GM21786 (cell line): ENCODE data around the gene NIF3L1.
A peak's percentile ranks its signal among the peaks of the same experiment; 100 is the strongest.
"Not testable (repeated sequence)": the region's sequence is repeated elsewhere in the genome, so short reads cannot be mapped to it uniquely, and the experiment has no call there.

Experiments
- ATAC-seq: cut with Tn5 transposase; IDR thresholded peaks from one replicate; pipeline ENCODE4 v1.9.1; 2021; ENCODE audit not compliant: unreplicated experiment

NIF3L1 gene

DNA sequence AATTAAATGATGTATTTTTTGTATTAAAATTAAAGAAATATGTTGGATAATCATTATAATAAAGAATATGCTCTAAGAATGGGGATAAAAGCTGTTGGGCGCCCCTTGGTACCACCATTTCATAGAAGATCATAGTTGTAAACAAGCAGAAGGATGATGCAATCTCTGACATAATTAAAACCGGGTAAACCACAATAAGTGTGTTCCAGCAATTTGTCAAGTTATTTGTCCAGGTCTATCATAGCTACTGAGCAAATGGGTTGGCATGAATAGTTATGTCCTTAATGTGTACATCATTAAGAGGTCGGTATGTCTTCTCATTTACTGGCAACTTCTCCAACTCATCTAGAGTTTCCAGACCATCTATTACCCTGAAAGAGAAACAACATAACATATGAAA, 18.0 kb upstream of the NIF3L1 start:
- no peak for ATAC-seq

DNA sequence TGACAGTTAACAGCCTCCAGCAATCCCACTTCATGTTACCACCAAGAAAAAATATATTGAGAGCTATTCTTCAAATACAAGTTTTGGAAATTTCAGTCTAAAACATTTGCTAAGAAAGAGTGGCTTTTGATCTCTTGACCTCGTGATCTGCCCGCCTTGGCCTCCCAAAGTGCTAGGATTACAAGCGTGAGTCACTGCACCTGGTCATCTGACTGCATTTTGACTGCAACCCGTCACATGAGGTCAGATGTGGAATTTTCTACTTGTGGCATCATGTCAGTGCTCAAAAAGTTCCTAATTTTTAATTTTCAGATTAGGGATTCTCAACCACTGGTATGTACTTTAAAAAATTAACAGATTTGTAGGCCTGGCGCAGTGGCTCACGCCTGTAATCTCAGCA, 15.6 kb upstream of the NIF3L1 start:
- ATAC-seq, result no peak

DNA sequence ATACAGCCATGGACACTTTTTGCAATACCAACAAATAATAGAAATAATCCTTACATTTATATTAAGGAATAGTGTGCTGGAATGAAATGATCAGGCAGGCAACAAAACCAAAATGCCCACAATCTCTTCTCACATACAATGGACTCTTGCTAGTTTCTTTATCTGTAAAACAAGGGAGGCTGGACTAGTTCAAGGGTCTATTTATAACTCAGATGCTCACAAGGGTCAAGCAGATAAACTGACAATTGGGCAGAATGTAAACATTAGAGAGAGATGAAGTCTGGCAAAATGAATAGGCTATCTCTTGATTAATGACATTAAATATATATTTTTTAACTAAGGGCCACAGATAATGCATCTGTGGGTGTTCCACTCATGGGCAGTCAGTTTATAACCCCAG, 11.7 kb upstream of the NIF3L1 start:
- no peak for ATAC-seq

- ATAC-seq, result no peak
Observed at GRCh38 chr2:200878289-200878880, 10.8 kb upstream of the NIF3L1 start.

- not testable (repeated sequence) for ATAC-seq
Observed at GRCh38 chr2:200881715-200882249, 7.4 kb upstream of the NIF3L1 start.

- ATAC-seq, result no peak
Observed at GRCh38 chr2:200899482-200899881, 10.3 kb downstream of the NIF3L1 start.

GRCh38 chr2:200901459-200902072, 12.4 kb downstream of the NIF3L1 start:
- peak; percentile 99 for ATAC-seq

DNA sequence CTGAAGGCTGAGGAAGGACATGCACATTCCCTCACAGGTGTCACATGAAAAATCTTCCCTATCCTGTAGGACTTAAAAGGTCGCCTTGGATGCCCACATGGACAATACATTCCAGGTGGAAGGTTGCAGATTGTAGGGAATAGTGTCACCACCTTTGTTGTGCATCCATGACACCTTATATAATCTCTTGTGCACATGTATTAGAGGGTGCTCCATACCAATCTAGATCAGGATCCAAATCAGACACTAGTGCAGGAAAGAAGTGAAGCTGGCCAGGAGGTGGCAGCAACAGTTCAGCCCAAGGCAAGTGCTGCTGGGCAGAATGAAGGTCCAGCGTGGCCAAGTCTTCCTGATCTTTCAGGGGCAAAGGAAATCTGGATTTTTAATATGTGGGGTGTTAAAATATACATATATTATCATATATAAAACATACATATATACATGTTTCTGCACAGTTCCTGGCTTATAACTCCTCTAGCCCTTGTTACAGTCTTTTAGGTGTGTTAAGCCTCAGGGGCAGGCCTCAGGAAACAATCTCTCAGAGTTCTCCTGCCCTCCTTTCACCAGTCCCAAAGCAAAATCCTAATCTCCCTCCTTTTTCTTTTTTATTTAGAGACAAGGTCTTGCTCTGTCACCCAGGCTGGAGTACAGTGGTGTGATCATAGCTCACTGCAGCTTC, 16.6 kb downstream of the NIF3L1 start:
- peak; percentile 49 for ATAC-seq

- ATAC-seq, result no peak
Observed at GRCh38 chr2:200909958-200910357, 20.8 kb downstream of the NIF3L1 start.

- ATAC-seq, result no peak
Observed at GRCh38 chr2:200913654-200914053, 24.5 kb downstream of the NIF3L1 start.

DNA sequence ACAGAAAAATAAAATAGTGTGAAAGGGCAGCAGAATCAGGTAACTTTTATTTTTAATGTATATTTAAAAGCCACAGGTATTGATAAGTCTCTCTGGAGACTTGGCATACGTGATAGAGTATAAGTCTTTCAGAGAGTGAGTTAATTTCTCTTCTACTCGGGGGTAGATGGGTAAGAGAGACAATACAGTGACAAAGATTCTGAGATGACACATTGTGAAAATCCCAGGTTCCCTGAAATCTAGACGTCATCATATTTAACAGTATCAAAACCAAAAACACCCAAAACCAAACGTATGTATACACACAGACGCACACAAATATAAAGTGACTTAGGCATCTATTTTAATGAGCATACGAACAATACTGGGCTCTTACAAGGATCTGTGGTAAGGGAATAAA, 33.3 kb downstream of the NIF3L1 start:
- ATAC-seq, result no peak

DNA sequence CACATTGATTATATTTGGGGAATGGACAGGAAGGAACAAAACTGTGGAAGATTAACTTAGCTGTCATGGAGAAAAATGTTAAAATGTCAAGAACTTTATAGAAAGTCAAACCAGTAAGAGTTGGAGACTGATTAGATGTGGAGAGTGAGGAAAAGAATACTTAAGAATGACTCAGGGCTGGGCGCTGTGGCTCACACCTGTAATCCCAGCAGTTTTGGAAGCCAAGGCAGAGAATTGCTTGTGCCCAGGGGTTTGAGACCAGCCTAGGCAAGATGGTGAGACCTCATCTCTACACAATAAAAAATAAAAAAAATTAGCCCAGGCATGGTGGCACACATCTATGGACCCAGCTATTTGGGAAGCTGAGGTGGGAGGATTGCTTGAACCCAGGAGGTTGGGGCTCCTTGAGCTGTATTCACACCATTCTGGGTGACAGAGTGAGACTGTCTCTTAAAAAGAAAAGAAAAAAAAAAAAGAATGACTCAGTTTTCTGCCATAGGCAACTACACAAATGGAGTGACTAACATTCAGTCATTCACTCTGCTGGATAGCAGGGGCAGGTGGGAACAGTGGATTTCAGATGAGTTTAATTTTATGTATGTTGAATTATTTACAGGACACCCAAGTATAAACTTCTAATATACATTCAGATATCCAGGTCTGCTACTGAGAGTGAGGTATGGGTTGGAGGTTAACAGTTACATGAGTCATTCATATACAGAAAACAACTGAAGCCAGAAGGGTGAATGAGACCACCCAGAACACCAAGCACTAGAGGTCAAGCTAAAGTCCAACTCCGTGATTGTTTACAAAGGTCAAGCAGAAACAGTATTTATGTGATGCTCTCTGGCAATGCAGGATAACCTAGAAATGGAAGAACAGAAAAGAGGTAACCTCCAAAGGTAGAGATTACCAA, 40.4 kb downstream of the NIF3L1 start:
- no peak for ATAC-seq

DNA sequence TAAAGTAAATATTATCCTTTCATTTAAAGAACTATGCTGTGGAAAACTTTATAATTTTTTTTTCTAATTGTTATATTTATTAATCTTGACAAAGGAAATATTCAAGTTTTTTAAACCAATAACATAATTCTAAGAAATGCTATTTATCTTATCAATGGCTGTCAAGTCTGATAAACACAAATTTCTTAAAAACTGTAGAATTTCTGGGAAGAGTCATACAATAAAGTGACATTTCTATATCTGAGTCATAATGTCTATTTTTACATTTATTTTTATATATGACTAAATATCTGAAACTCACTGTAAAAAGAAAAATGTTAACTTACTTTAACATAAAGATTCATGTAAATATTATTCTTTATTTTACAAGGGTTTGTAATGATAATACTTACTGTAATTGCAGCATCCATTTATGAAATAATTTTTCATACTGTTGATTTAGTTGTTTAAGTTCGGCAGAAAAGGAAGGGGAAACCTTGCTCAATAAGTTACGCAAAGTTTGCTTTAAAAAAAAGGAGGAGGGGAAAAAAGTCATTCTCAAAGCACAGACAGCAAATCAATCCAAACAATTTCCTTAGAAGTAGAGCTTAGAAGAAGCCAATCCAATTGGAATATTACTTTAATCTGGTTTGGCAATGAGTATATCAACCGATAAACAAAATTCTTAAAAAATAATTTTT, 41.9 kb downstream of the NIF3L1 start:
- no peak for ATAC-seq

DNA sequence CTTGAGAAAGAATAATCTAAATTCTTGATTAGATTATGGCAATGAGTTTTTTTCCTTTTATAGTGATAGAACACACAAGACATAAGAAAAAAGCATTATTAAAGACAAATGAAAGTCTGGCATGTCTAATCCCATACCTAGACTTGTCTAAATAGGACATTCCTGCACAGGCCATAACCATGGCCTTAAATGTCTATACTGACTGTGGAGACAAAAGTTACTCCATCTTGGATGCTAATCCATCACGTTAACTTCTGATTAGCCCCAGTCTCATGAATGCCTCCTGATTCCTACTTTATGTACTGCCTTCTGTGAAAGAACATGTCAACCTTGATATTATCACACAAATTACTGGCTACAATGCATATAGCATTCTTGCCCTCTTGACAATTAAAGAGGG, 50.7 kb downstream of the NIF3L1 start:
- ATAC-seq, result no peak

DNA sequence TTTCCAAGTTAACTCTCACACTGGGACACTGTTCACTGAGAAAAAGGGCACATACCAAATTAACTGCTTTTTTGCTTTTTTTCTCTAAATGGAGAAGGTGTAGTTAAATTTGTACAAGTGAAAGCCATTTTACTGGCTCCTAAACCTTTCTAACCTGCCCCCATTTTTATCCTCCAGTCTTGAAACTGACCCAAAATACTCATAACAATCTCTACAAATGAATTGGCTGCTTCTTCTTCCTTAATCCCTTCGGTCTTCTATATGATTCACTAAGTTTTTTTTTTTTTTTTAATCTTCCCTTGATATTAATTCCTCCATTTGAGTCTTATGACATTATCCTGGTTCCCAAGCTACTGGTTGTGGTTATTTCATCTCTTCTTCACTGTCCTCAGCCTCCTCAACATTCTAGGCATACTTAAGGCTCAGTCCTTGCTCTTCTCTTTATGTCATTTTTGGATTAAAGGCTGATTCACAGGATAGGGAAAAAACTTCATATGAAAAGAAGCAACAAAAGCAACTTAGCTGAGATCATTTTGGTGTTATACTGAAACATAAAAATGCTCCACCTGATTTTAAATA, 54.4 kb downstream of the NIF3L1 start:
- no peak for ATAC-seq

GRCh38 chr2:200944467-200945394, 55.6 kb downstream of the NIF3L1 start:
- peak; percentile 56 for ATAC-seq

DNA sequence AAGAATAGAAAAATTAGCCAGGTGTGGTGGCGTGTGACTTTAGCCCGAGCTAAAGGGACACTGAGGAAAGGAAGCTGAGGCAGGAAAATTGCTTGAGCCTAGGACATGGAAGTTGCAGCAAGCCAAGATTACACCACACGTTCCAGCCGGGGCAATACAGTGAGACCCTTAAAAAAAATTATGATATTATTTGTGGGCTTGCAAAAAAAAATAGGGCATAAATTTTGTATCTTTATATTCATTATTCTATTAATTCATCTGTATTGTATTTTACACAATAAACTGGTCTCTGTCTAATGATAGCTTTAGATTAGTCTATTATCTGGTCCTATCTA, 56.2 kb downstream of the NIF3L1 start:
- no peak for ATAC-seq

DNA sequence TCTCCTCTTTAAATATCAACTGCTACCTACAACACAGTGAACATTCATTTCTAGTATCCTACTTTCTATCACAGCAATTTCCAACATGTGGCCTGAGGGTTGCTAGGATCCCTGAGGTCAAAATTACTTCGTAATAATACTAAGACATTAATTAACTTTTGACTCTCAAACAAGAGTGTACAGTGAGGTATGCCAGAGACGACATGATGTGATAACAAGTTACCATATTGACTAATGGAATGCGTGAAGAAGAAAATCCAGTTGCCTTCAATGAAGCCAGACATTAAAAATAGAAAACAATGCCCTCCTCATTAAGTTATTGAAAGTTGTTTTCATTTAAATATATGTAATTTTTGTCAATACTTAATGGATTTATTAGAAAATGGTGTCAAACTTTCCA, 61.2 kb downstream of the NIF3L1 start:
- ATAC-seq, result no peak
